Eye (tissue), 1 donor: Measurements from ENCODE around the gene BEX1.
"Not testable (repeated sequence)": the region's sequence is repeated elsewhere in the genome, so short reads cannot be mapped to it uniquely, and the experiment has no call there.

Source experiments
- DNase-seq: peaks from one replicate; pipeline ENCODE4 v3.0.0-alpha.2; 2015

The BEX1 gene

GRCh38 chrX:103063918-103064434 is at the start of gene BEX1:
BEX1 (minus strand) TSS chrX:103064171; CDS start chrX:103063274, 897 bp downstream.
- DNase-seq: peak; percentile 85

GRCh38 chrX:103109497-103109896 is 45.5 kb upstream of the BEX1 start:
- not testable (repeated sequence) for DNase-seq

- no peak for DNase-seq
These were observed 43.9 kb upstream of the BEX1 start for GRCh38 chrX:103107836-103108235.

GRCh38 chrX:103107227-103107737 is 43.3 kb upstream of the BEX1 start:
- DNase-seq: not testable (repeated sequence)

GRCh38 chrX:103104370-103104769 is 40.4 kb upstream of the BEX1 start:
- DNase-seq: not testable (repeated sequence)

GRCh38 chrX:103103866-103104265 is 39.9 kb upstream of the BEX1 start:
- DNase-seq: not testable (repeated sequence)

- DNase-seq: peak; percentile 25
These were observed 37.5 kb upstream of the BEX1 start for GRCh38 chrX:103101299-103102042.

- DNase-seq: no peak
These were observed 36.5 kb upstream of the BEX1 start for GRCh38 chrX:103100484-103100883.

- DNase-seq: peak; percentile 23
These were observed 35.7 kb upstream of the BEX1 start for GRCh38 chrX:103099691-103100090.

GRCh38 chrX:103098488-103098887 is 34.5 kb upstream of the BEX1 start:
- DNase-seq: no peak

- DNase-seq: no peak
These were observed 29.0 kb upstream of the BEX1 start, which contains the start of gene NXF3 for GRCh38 chrX:103092942-103093341. NXF3 (minus strand) TSS chrX:103093143; CDS start chrX:103093023, 120 bp downstream.

- no peak for DNase-seq
These were observed 17.1 kb upstream of the BEX1 start for GRCh38 chrX:103081051-103081450.

- no peak for DNase-seq
These were observed 9.5 kb upstream of the BEX1 start for GRCh38 chrX:103073467-103073866.

GRCh38 chrX:103066606-103067005 is 2.6 kb upstream of the BEX1 start:
- DNase-seq: no peak

GRCh38 chrX:103063191-103063845 is 653 bp downstream of the BEX1 start:
- DNase-seq: peak; percentile 77

- no peak for DNase-seq
These were observed 2.5 kb downstream of the BEX1 start for GRCh38 chrX:103061486-103061885.

GRCh38 chrX:103056902-103057301 is 7.1 kb downstream of the BEX1 start:
- DNase-seq: no peak

- no peak for DNase-seq
These were observed 11.3 kb downstream of the BEX1 start for GRCh38 chrX:103052625-103053024.

- DNase-seq: no peak
These were observed 12.6 kb downstream of the BEX1 start for GRCh38 chrX:103051260-103051789.

- not testable (repeated sequence) for DNase-seq
These were observed 30.6 kb downstream of the BEX1 start for GRCh38 chrX:103033371-103033770.

GRCh38 chrX:103017542-103017941 is 46.4 kb downstream of the BEX1 start:
- DNase-seq: no peak

GRCh38 chrX:103012945-103013344 is 51.0 kb downstream of the BEX1 start:
- DNase-seq: no peak
